GM19372 (cell line): Measurements from ENCODE around the gene SETD6.

Experiments used
- ATAC-seq: cut with Tn5 transposase; IDR thresholded peaks from one replicate; pipeline ENCODE4 v1.9.1; 2021; ENCODE audit warnings: mild to moderate bottlenecking, low read depth, moderate library complexity; ENCODE audit not compliant: unreplicated experiment

SETD6 gene

DNA sequence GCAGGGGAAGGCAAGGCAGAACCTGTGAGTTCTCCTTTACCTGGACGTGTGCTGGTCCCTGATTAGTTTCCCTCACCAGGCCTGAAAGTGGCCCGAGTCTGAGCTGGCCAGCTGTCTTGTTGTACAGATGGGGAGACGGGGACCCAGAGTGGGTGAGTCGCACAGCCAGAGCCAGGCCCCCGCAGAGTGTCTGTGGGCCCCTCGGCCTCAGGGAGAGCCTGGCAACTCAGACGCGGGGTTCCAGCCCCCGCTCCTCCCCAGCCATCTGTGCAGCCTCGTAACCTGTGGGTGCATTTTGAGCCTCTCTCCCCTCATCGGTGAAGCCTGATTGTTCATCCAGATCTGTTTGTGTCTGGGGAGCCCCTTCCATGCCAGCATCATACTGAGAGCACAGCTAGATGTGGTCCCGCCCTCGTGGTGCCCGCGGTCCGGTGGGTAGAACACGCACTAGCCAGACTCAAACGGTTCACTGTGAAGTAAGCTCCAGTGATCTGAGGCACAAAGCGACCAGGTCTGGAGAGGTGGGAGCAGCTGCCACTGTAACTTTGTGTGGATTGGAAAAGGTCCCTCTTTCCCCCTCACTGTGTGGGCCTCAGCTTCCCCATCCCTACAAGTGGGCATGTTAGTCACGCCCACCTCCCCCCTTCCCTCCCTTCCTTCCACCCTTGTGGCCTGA, 21.4 kb upstream of the SETD6 start:
- no peak for ATAC-seq

DNA sequence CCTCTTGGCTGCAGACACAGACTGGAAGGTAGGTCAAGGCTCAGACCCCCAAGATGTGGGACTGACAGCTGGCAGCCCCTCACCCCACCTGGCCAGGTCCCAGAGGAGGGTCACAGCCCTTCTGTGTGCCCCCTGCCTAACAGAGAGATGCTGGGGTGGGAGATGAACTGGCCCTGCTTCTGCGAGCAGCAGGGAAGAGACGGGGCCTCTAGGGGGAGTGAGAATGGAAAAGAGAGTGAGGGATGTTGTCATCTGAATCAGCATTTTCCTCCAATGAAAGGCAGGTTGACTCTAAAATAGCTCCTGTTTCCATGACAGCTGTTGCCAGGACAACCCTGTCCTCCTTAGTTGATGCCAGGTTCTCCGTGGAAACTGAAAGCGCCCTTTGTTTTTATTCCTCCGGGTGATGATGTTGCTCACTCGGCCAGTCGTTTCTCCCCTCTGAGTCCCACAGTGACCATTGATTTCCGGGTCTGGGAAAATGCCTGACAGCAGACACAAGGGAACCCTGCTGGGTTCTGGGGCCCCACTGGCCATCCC, 20.3 kb upstream of the SETD6 start:
- ATAC-seq, result no peak

DNA sequence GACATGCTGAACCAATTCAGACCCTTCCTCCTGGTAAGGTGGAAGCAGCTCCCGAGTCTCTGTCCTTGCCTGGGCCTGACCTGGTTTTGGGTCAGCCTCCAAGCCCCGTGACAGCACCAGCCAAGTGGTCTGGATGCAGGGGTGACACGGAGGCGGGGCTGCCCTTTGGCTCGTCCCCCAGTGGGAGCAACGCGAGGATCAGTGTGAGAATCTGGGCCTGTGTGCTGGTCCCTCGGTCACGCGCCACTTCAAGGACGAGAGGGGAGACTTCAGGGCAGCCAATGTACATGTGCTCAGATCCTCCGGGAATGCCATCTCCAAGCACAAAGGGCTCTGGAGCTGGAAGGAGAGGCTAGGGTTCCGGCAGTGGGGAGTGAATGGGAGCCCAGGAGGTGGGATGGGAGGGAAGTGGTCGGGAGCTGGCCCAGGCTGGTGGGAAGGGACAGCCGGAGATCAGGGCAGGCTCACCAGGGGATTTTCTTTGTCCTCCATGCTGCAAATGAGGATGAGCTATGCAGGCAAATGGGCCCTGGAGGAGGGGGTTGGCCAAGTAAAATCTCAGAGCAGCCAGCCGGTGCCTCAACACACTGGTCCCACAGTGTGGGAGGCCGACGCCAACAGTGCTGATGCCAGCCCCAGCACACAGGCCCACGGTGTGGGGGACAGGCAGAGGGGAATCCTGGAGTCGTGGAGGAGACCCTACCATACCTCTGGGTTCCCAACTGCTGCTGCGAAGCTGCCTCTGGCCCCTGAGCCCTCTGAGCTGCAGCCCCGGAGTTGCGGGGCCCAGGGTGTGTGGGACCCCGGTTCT, 19.6 kb upstream of the SETD6 start:
- ATAC-seq, result no peak

DNA sequence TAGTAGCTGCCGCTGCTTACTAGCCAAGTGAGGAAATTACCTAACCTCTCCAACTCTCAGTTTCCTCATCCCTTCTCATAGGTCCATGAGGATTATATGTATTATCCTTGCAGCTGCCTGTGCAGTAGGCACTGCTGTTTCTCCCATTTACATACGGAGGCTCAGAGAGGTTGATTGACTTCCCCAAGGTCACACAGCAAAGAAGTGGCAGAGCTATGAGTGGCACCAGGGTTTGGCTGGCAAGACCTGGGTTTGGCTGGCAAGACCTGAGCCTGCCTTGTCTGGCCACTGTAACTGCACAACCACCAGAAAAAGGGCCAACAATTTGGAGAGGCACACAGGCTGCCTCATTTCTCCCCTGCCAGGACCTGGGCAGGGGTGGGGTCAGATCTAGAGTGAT, 17.8 kb upstream of the SETD6 start:
- no peak for ATAC-seq

DNA sequence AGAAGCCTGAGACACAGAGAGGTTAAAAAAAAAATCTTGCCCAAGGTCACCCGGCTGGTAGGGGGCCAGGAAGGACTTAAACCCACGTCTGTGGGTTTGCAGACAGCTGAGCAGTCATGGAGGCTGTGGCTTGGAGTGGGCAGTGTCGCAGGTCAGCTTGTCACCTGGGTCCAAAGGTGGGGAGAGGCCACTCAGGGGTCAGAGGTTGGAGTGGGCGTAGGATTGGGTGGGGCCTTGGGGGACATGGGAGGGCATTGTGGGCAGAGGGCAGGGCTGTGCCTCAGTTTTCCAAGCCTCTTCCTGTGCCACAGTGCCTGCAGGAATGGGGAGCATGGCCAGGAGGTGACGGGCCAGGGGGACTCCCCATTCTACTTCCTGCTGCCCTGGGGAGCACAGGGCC, 17.4 kb upstream of the SETD6 start:
- no peak for ATAC-seq

DNA sequence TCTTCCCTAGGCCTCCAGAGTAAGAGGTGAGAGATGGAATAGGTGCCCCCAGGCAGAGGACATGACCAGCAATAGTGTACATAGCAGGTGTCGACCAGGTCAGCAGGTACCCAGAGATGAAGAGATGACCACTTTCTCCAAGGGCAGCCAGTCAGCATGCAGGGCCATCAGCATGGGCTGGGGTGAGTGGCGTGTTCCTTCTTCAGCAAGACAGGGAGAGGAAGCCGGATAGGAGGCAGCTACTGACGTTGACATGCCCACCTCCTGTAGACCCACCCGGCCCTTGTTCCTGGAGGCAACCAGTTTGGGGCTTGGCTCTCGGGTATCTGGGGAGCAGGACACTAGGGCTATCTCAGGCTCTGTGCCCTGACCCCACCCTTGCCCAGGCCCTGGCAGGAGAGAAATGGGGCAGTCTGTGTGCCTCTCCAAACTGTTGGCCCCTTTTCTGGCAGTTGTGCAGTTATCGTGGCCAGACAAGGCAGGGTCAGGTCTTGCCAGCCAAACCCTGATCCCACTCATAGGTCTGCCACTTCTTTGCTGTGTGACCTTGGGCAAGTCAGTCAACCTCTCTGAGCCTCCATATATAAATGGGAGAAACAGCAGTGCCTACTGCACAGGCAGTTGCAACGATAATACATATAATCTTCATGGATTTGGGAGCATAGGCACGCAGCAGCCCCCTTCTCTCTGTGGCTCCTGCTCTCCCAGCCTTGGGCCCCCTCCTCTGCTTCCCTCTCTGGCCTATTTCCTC, 16.8 kb upstream of the SETD6 start:
- no peak for ATAC-seq

DNA sequence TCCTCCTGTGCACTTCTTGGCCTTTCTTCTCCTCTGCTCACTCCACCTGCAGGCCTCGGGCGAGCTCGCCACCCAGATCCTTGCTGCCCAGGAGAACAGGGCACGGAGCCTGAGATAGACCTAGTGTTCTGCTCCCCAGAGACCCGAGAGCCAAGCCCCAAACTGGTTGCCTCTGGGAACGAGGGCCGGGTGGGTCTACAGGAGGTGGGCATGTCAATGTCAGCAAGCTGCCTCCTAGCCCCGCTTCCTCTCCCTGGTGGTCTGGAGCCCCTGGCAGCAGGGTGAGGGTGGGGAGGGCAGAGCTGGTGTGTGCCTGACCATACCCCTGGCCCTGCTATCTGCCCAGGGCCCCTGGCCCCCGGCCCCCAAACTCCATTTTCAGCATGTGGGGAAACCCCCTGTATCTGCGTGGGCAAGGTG, 16.2 kb upstream of the SETD6 start:
- ATAC-seq, result no peak

DNA sequence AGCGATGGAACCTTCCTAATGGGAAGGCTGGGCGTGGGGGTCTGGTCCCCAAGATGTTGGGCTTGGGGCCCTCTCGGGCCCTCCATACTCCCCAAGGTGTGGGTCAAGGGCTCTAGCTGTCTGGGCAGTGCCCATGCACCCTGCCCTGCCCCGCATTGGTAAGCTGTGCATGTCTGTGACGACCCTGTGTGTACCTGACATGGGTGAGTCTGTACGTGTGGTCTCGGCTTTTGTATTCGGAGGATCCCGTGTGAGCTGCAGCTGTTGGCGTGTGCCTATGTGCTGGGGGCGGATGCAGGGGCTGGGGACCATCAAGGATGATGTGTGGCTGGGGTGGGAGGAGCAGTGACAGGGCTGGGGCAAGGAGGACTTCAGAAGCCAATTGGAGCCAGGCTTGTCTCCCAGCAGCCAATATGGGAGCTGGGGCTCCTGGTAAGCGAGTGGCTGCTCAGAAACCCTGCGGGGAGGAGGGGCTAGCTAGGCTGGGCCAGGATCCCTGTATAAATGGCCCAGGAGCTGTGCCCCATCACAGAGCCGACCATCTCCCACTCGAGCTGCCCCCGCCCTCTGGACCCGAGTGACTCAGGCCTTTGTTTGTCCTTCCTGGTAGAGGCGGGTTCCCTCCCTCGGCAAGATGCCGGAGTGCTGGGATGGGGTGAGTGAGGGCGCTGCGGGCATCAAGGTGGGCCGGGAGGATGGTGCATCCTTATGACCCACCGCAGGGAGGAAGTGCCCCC, 15.5 kb upstream of the SETD6 start, which contains the start of gene NDRG4:
TSS of gene NDRG4 (plus strand) at position 529 of the 737 bp plus-strand sequence. CDS start at position 635, 106 bp downstream.
- ATAC-seq, result no peak

DNA sequence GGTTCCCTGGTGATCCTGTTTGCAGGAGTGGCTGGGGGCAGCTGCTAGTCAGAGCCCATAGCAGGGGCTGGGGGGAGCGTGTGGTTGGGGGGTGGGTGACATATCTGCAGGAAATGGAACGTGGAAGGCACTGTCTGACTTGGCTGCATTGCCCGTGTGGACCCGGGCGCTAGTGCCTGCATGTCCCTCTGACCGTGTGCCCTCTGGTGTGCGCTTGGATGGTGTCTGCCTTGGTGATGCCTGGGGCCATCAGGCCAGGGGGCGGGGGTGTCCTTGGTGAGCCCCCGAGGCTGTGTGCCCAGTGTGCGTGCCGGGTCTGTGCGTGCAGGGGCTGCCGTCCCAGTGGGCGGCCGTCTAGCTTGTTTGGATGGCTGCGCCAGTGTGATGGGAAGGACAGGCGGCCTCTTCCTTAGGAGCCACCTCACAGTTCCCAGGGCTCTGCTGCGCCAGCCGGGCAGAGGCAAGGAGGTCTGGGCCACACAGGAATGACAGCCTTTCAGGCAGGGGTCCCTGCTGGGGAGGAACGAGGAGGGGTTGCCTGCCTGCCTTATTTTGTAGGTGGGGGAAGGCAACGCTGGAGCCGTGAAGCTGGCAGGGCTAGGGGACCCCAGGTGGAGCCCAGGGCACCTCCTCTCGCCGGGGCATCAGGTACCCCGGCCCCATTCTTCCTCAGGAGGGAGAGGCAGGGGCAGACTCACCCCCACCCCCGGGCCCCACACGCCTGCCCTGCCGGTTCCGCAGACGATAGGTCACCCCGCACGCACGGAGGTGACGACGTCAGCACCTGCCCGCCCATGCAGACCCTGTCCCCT, 14.7 kb upstream of the SETD6 start:
- no peak for ATAC-seq

DNA sequence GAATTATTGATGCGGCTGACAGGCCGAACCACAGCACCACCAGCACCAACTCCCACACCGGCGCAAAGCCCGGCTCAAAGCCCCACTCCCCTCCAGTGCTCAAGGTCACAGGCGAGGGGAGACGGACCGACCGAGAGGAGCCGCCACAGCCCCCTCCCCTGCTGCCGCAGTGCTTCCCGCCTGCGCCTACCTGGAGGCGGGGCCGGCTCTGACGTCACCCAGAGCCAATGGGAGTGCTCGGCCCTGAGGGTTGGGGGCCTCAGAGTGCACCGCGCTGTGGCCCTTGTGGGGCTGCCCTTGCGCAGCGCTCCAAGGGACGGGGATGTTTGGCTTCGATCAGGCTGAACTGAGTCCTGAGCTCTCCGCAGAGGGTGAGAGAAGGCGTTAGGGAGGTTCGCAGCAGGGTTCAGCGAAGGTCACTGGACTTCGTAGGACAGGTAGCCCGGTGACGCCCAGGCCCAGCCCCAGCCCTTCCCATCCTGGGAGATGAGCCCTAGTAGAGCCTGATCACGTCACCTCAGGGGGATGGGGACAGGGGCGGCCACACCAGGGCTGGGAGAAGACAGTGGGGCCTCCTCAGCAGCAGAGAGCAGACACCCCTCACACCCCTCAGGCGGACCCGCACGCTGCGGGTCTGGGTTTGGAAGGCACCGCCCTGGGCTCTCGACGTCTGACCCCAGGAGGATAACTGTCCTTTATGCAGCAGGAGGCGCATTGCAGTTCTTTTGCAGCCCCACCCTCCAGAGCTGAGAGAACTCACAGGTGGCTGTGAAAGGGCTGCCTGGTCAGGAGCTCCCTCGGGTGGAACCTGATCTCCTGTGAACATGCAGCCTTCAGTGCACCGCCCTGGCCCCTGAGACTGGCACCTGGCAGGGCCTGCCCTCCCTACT, 13.8 kb upstream of the SETD6 start:
- no peak for ATAC-seq

DNA sequence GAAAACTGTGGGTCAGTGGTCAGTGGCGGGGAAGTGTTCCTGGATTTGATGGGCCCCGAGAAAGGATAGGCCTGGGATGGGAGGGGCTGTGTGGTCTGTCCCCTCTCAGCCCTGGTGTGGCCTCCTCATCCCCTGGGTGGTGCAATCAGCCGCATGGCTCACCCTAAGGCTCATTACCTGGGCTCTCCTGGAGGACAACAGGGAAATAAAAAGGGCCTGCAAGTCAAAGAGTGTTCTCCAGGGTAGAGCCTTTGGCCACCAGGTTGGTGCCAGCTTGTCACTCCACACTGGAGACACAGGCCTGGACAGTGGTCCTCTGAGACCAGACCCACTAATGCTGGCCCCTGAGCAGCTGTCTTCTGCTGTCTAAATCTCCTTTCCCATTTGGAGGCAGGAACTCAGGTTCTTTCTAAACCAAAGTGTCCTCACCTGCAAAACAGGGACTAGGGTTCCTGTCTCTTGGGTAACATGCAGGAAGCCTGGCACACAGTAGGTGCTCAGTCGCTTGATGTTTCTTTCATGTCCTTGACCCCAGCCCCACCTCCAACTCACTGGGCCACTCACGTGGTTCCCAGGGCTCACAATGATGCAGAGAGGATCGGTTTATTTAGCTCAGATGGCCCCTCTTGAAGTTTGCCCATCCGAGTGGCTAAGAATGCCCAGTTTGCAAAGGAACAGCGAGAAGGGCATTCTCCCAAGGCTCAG, 12.9 kb upstream of the SETD6 start:
- no peak for ATAC-seq

DNA sequence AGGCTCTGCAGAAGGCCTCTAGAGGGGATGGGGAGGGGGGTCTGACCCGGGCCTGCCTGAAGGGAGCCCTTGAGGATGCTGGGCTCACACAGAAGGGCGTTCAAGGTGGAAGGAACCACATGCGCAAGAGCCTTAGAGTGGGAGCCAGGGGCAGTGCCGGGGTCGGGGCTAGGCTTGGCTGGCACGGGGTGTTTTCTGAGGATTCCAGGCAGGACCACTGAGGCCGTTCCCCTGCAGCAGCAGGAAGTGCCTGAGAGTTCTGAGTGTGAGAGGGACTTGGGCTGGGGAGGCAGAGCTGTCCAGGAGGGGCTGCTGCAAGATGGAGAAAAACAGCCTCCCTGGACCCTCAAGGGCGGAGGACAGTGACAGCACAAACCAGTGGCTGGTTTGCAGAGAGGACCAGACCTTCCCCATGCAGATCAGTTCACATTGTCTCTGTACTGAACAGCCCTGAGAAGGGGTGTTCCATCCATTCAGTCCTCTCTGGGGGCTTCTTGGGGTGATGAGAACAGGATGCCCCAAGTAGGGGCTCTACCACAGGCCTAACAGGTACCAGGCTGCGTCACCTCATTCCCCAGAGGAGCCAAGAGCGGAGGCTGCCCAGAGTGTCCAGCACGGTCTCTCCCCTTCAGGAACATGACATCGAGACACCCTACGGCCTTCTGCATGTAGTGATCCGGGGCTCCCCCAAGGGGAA, 12.0 kb upstream of the SETD6 start:
- ATAC-seq, result no peak

DNA sequence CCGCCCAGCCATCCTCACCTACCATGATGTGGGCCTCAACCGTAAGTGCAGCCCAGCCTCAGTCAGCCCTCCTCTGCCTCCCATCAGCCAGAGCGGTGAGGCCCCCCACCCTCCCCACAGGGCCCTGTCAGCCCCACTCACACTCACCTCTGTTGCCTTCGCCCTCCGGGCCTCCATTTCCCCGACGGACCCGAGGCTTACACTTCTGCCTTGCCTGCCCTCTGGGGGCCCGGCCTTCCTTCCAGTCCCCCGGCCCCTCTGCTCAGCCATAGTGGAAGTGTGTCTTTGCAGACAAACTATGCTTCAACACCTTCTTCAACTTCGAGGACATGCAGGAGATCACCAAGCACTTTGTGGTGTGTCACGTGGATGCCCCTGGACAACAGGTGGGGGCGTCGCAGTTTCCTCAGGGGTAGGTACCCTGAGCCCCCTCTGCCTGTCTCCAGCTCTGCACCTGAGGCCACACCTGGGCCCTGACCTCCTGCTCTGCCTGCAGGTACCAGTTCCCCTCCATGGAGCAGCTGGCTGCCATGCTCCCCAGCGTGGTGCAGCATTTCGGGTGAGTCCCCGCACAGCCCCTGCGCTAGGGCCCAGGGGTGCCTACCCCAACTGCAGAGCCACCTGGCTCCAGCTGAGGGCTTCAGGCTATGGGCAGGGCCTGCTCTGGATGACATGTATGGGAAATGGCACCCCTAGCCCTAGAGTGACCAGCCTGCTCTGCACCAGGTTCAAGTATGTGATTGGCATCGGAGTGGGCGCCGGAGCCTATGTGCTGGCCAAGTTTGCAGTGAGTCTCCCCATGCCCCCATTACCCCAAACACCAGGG, 11.2 kb upstream of the SETD6 start:
- no peak for ATAC-seq

DNA sequence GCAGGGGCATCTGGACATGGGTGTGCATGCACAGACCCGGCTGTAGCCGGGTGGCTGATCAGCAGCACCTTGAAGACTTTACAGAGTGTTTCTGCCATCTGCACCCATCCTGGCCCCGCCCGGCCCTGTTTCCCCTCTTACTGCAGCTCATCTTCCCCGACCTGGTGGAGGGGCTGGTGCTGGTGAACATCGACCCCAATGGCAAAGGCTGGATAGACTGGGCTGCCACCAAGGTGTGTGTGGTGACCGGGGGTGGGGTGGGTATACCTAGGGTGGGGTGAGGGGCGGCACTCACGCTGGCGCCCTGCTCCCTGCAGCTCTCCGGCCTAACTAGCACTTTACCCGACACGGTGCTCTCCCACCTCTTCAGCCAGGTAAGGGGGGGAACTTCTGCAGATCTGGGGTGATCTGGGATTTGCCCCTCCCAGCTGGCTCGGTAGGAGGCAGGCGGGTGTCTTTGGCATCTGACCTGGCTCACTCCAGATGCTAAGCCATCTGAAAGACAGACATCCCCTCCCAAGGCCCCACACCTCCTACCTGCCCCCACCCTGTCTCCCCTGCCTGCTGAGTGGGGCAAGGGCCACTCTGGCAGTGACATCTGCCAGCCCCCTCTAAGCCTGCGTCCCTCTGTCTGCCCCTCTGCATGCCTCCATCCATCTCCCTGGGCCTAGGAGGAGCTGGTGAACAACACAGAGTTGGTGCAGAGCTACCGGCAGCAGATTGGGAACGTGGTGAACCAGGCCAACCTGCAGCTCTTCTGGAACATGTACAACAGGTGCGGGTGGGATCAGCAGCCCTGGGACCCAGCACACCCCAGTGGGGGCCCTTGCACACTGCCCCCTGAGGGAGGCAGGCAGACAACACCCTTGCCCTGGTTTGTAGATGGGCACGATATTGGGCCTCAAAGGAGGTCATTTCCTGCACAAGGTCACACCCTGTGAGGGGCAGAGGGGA, 8.8 kb upstream of the SETD6 start:
- ATAC-seq, result no peak

DNA sequence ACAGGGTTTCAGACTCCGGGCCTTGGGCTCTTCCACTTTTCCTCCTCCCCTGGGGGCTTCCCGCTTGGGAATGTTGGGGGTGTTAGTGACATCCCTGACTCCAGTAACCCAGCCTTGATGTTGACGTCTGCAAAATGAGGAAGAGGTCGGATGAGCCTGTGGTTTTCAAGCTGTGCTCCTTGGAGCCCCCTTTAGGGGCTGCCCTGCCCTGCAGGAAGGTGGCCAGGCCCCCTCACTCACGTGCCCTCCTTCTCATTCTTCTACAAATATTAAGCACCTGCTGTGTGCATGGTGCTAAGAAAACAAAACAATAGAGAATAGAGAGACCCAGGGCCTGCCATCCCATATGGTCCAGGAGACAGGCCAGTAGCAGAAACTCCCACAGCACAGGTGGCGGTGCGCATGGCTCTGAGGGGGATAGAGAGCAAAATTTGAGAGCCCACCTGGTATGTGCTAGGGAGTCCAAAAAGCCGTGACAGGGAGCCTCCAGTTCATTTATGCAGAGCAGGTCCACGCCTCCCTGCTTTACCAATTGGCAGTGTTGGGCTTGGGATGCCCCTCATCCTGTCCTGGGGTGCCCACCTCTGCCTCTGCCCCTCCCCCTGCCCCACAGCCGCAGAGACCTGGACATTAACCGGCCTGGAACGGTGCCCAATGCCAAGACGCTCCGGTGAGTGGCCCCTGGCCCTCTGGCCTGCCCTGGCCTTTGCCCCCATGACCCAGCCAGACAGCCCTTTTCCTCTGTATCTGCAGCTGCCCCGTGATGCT, 7.9 kb upstream of the SETD6 start:
- no peak for ATAC-seq
